Posterior vena cava (tissue), 2 donors: Measurements from ENCODE around the gene ERC1. TPM values are rescaled to one million over a fixed set of nuclear protein-coding genes. Genes with fewer than 3 reads are reported as not detected.
"Not testable (repeated sequence)": the region's sequence is repeated elsewhere in the genome, so short reads cannot be mapped to it uniquely, and the experiment has no call there.

Experiments
- DNase-seq: peaks from one replicate; pipeline ENCODE4 v3.0.0-alpha.2; 2020; ENCODE audit warnings: low spot score
- intact Hi-C, 2 donors: fragments of 100-400 bp; cut with DNase I; formaldehyde crosslinking; loops; one replicate each; pipeline versions ENCODE4 v1.14.1 to v1.14.2; 2022 to 2023
- total RNA-seq, 2 donors: library from RNA; stranded (reverse); fragmentation: NEBNext Ultra II Directional; extraction: Animal tissue kit (Norgen Biotek cat#: 25700); gene quantifications; one replicate each; pipeline ENCODE4 v1.2.1, GENCODE V29; 2021
- donor health status: DM: yes; HTN: yes; CAD: no.
- donor health status: DM: yes; HTN: yes; CAD: no.

The ERC1 gene
- total RNA-seq, 2 donors from 2014 or later = 84.0 to 92.2 TPM

GRCh38 chr12:1058423-1058822, 67.4 kb downstream of the ERC1 start:
- DNase-seq = no peak
- intact Hi-C loops = no loop called here

- DNase-seq = no peak
- intact Hi-C loops = no loop called here
These were observed 68.1 kb downstream of the ERC1 start for GRCh38 chr12:1059162-1059561.

- intact Hi-C loops = no loop called here
These were observed 72.8 kb downstream of the ERC1 start for GRCh38 chr12:1063852-1064251.

GRCh38 chr12:1064317-1064716, 73.3 kb downstream of the ERC1 start:
- intact Hi-C loops = no loop called here
- no peak for DNase-seq

More at GRCh38 chr12:1063852-1064251, 72.8 kb downstream of the ERC1 start:
- DNase-seq = no peak

GRCh38 chr12:1065629-1066028, 74.6 kb downstream of the ERC1 start:
- intact Hi-C loops = no loop called here
- DNase-seq = no peak

- intact Hi-C loops = loop anchor here in 1 of 2 donors (10.0 kb wide), 1 partner anchor 285 kb away; no protein-coding TSS in a partner anchor
- DNase-seq = no peak
These were observed 78.8 kb downstream of the ERC1 start for GRCh38 chr12:1069846-1070245.

GRCh38 chr12:1071182-1071581, 80.2 kb downstream of the ERC1 start:
- intact Hi-C loops = loop anchor here in 1 of 2 donors (10.0 kb wide), 1 partner anchor 286 kb away; no protein-coding TSS in a partner anchor
- no peak for DNase-seq

GRCh38 chr12:1073652-1074051, 82.6 kb downstream of the ERC1 start:
- intact Hi-C loops = loop anchor here in 1 of 2 donors (10.0 kb wide), 1 partner anchor 289 kb away; no protein-coding TSS in a partner anchor
- DNase-seq = no peak

- intact Hi-C loops = loop anchor here in 1 of 2 donors (10.0 kb wide), 1 partner anchor 292 kb away; no protein-coding TSS in a partner anchor
- DNase-seq = no peak
These were observed 86.2 kb downstream of the ERC1 start for GRCh38 chr12:1077036-1077803.

- intact Hi-C loops = loop anchor here in 1 of 2 donors (10.0 kb wide), 1 partner anchor 293 kb away; no protein-coding TSS in a partner anchor
- DNase-seq = no peak
These were observed 87.0 kb downstream of the ERC1 start for GRCh38 chr12:1078002-1078401.

- intact Hi-C loops = loop anchor here in 1 of 2 donors (5.0 kb wide), 1 partner anchor 88 kb away; the partner anchor contains the start of gene ERC1
- no peak for DNase-seq
These were observed 89.6 kb downstream of the ERC1 start for GRCh38 chr12:1080520-1081223.

- DNase-seq = no peak
- intact Hi-C loops = loop anchor here in 1 of 2 donors (5.0 kb wide), 1 partner anchor 91 kb away; the partner anchor contains the start of gene ERC1
These were observed 92.3 kb downstream of the ERC1 start for GRCh38 chr12:1083151-1083888.

- intact Hi-C loops = loop anchor here in 1 of 2 donors (5.0 kb wide), 1 partner anchor 92 kb away; the partner anchor contains the start of gene ERC1
- DNase-seq = no peak
These were observed 92.9 kb downstream of the ERC1 start for GRCh38 chr12:1083889-1084262.

- no peak for DNase-seq
- intact Hi-C loops = no loop called here
These were observed 100.3 kb downstream of the ERC1 start for GRCh38 chr12:1091350-1091749.

- intact Hi-C loops = no loop called here
- no peak for DNase-seq
These were observed 102.2 kb downstream of the ERC1 start for GRCh38 chr12:1093166-1093751.

- intact Hi-C loops = no loop called here
- DNase-seq = no peak
These were observed 103.7 kb downstream of the ERC1 start for GRCh38 chr12:1094714-1095113.

GRCh38 chr12:1099158-1099557, 108.1 kb downstream of the ERC1 start:
- intact Hi-C loops = no loop called here
- no peak for DNase-seq

GRCh38 chr12:1099618-1100017, 108.6 kb downstream of the ERC1 start:
- DNase-seq, intact Hi-C loops: not testable (repeated sequence)

GRCh38 chr12:1102115-1102514, 111.1 kb downstream of the ERC1 start:
- DNase-seq = no peak
- intact Hi-C loops = no loop called here
